WERI-Rb-1 (cell line): Measurements from ENCODE around the gene ATG16L1.

Experiments used
- DNase-seq: peaks from one replicate; pipeline ENCODE4 v3.0.0-alpha.2; 2020
- H3K27ac ChIP-seq: fragments of 250-450 bp; sonication (Bioruptor Pico); 2 replicates; pipeline ENCODE4 v1.5.1; 2020; ENCODE audit warnings: mild to moderate bottlenecking, moderate library complexity
- H3K27me3 ChIP-seq: fragments of 250-450 bp; sonication (Bioruptor Pico); 2 replicates; pipeline ENCODE4 v1.5.1; 2021; ENCODE audit warnings: mild to moderate bottlenecking, low read depth, moderate library complexity; ENCODE audit not compliant: insufficient read depth, severe bottlenecking
- H3K36me3 ChIP-seq: fragments of 250-450 bp; sonication (Bioruptor Pico); 2 replicates; pipeline ENCODE4 v1.5.1; 2020; ENCODE audit warnings: mild to moderate bottlenecking, moderate library complexity
- H3K4me3 ChIP-seq: 2 replicates; pipeline ENCODE4 v1.5.1; 2011; ENCODE audit warnings: low read depth, mild to moderate bottlenecking, control low read depth, low read length
- H3K9me3 ChIP-seq: fragments of 250-450 bp; sonication (Bioruptor Pico); 2 replicates; pipeline ENCODE4 v1.5.1; 2021; ENCODE audit warnings: mild to moderate bottlenecking, moderate library complexity; ENCODE audit not compliant: severe bottlenecking
- TF ChIP-seq, protein P1 (sequence below): IDR thresholded peaks from 2 replicates; pipeline ENCODE4 v1.5.1; 2011; ENCODE audit warnings: low read depth, mild to moderate bottlenecking, control low read depth, inconsistent platforms, low read length

The ATG16L1 gene

DNA sequence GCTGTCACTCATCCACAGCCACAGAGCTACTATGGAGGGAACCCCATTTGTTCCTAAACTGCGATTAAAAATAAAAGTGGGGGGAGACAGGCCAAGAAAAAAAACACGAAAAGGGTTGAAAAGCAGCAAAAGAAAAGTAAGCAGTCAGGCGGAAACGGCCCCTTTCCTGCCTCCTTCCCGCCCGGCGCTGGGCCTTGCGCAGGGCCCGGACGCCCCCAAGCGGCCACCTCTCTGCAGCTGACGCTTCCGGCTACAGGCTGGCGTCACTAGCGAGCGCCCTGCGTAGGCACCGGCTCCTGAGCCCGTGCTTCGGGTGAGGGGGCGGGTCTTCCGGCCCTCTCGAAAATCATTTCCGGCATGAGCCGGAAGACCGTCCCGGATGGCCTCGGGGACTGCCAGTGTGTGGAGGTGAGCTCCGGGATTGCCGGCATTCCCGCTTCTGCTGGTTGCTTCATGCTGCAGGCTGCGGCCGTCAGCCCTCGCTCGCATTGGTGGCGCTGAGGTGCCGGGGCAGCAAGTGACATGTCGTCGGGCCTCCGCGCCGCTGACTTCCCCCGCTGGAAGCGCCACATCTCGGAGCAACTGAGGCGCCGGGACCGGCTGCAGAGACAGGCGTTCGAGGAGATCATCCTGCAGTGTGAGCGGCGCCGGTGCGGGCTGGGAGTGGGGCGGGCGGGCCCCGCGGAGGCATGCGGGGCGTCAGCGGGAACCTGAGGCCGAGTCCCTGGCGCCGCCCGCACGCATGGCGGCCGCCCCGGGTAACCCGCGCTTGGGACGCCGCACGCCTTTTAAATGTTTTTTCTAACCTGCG lies at the start of gene ATG16L1:
ATG16L1 (plus strand) TSS at position 368 of the 811 bp plus-strand sequence; CDS start at position 523, 155 bp downstream.
- TF ChIP-seq, protein P1, sequence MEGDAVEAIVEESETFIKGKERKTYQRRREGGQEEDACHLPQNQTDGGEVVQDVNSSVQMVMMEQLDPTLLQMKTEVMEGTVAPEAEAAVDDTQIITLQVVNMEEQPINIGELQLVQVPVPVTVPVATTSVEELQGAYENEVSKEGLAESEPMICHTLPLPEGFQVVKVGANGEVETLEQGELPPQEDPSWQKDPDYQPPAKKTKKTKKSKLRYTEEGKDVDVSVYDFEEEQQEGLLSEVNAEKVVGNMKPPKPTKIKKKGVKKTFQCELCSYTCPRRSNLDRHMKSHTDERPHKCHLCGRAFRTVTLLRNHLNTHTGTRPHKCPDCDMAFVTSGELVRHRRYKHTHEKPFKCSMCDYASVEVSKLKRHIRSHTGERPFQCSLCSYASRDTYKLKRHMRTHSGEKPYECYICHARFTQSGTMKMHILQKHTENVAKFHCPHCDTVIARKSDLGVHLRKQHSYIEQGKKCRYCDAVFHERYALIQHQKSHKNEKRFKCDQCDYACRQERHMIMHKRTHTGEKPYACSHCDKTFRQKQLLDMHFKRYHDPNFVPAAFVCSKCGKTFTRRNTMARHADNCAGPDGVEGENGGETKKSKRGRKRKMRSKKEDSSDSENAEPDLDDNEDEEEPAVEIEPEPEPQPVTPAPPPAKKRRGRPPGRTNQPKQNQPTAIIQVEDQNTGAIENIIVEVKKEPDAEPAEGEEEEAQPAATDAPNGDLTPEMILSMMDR, result peak; percentile 94
- no peaks in the 10 kb centered on the region for H3K27me3 ChIP-seq
- H3K4me3 ChIP-seq, result peak within 1 kb of the TSS; percentile 94
- H3K9me3 ChIP-seq, result no peaks in the 10 kb centered on the region
- H3K36me3 ChIP-seq, result peaks cover 21% of the 10 kb centered on the region
- H3K27ac ChIP-seq, result peak within 1 kb of the TSS; percentile 68
- peak; percentile 94 for DNase-seq

DNA sequence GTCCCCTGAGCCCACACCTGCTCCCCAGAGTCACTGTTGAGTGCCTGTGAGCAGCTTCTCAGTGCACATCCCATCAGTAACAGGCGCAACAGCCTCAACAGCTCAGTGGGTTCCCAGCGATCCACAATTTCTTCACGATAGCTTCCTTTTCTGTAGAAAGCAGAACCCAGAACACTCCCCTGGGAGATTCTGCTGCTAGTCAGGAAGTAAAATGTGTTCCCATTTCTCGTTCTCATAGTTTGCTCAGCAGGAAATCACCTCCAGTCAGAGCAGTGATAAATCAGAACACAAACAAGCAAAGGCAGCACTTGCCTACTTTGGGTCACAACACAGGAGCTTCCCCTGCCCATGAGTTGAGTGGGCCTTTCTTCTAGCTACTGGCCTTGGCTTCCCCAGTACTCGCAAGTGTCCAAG lies 48.9 kb upstream of the ATG16L1 start:
- H3K27ac ChIP-seq, result no peak overlapping the region
- no peak for DNase-seq
- H3K27me3 ChIP-seq, result no peaks in the 10 kb centered on the region
- no peaks in the 10 kb centered on the region; the same call in 1 of the 2 replicates for H3K36me3 ChIP-seq
- TF ChIP-seq, protein P1, result no peak
- no peak overlapping the region for H3K4me3 ChIP-seq
- no peaks in the 10 kb centered on the region for H3K9me3 ChIP-seq

DNA sequence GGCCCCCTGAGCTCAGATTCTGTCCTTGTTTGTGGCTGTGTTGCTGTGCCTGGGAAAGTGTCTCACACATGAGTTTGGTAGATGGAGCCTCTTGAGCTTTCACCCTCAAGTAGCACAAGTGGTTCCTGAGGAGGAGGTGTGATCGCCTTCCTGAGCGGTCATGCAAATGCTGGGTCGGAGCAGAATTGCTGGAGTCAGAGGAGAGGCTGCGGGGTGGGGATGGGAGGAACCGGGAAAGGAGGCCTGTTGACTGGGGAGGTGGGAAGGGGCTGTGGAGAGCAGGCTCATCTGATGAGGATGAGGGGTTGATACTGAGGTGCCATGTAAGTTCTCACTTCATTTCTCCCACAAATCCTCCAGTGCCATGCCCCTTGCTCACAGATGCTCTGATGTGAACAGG lies 48.4 kb upstream of the ATG16L1 start:
- Histone ChIP-seq H3K9me3 (no peaks in the 10 kb centered on the region), H3K27ac (no peak overlapping the region), H3K36me3 (no peaks in the 10 kb centered on the region; the same call in 1 of the 2 replicates), H3K4me3 (no peak overlapping the region), H3K27me3 (no peaks in the 10 kb centered on the region)
- DNase-seq, result no peak
- TF ChIP-seq, protein P1, result no peak

DNA sequence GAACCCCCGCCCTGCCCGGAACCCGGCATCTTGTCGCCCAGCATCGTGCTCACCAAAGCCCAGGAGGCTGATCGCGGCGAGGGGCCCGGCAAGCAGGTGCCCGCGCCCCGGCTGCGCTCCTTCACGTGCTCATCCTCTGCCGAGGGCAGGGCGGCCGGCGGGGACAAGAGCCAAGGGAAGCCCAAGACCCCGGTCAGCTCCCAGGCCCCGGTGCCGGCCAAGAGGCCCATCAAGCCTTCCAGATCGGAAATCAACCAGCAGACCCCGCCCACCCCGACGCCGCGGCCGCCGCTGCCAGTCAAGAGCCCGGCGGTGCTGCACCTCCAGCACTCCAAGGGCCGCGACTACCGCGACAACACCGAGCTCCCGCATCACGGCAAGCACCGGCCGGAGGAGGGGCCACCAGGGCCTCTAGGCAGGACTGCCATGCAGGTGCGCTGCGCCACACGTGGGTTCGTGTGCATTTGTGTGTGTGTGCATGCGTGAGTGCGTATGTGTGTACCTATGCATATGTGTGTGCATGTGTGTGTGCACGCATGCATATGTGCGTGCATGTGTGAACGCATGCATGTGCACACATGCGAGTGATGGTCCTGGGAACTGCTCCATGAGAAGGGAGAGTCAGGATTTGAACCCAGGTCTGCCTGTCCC lies 47.1 kb upstream of the ATG16L1 start:
- TF ChIP-seq, protein P1, result no peak
- no peak overlapping the region for H3K4me3 ChIP-seq
- no peaks in the 10 kb centered on the region; the same call in 1 of the 2 replicates for H3K36me3 ChIP-seq
- DNase-seq, result no peak
- H3K27me3 ChIP-seq, result no peaks in the 10 kb centered on the region
- H3K27ac ChIP-seq, result no peak overlapping the region
- no peaks in the 10 kb centered on the region for H3K9me3 ChIP-seq

DNA sequence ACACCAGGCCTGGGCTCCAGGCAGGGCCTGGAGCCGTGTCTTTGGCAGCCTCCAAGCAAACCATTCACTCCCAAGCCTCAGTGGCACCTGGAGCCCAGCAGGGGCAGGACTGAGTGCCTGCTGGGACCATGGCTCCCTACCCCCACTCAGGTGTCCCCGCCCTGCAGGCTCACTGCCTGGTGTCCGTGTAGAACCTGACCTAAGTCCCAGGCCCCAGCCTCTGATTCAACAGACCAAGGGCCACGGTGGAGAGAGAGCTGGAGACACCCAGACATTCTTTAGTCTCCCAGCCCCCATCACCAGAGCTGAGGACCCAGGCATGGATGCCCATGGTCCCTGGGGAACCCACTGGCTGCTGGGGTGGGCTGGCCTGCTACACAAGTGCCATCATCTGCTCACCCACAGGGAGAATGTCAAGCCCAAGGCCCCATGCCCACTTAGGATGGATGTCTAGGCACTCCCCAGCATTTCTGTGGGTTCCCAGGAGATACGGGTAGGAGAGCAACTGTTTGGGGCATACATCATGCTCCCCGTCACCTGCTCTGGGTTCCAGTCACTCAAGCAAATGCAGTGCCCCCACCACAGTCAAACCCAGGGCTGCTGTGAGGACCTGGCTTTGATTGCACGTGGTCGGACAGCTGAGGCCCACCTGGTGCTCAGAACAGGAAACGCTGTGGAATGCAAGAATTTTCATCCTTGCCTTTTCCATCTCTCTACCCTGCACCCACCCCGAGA lies 42.9 kb upstream of the ATG16L1 start:
- Histone ChIP-seq H3K9me3 (no peaks in the 10 kb centered on the region), H3K27me3 (no peaks in the 10 kb centered on the region), H3K4me3 (no peak overlapping the region), H3K27ac (no peak overlapping the region), H3K36me3 (no peaks in the 10 kb centered on the region)
- TF ChIP-seq, protein P1, result 0 out of 2 replicates have a peak, but pooled peaks have one; percentile 10
- DNase-seq, result no peak
